HL-60 (cell line): ENCODE measurements around the gene ARHGAP26.

Source experiments
- CTCF ChIP-seq: IDR thresholded peaks from one replicate; pipeline ENCODE4 v1.5.1; 2011; ENCODE audit warnings: low read length, control low read depth, inconsistent platforms; ENCODE audit not compliant: insufficient read depth
- POLR2AphosphoS5 ChIP-seq: IDR thresholded peaks from 2 replicates; pipeline ENCODE4 v1.6.1; 2012; ENCODE audit warnings: low read depth
- SPI1 ChIP-seq: IDR thresholded peaks from 2 replicates; pipeline ENCODE4 v1.6.1; 2012; ENCODE audit warnings: low read depth, mild to moderate bottlenecking, borderline replicate concordance
- TF ChIP-seq, protein P1 (sequence below): IDR thresholded peaks from 2 replicates; pipeline ENCODE4 v1.6.1; 2012; ENCODE audit warnings: low read depth; ENCODE audit not compliant: insufficient replicate concordance

DNA sequence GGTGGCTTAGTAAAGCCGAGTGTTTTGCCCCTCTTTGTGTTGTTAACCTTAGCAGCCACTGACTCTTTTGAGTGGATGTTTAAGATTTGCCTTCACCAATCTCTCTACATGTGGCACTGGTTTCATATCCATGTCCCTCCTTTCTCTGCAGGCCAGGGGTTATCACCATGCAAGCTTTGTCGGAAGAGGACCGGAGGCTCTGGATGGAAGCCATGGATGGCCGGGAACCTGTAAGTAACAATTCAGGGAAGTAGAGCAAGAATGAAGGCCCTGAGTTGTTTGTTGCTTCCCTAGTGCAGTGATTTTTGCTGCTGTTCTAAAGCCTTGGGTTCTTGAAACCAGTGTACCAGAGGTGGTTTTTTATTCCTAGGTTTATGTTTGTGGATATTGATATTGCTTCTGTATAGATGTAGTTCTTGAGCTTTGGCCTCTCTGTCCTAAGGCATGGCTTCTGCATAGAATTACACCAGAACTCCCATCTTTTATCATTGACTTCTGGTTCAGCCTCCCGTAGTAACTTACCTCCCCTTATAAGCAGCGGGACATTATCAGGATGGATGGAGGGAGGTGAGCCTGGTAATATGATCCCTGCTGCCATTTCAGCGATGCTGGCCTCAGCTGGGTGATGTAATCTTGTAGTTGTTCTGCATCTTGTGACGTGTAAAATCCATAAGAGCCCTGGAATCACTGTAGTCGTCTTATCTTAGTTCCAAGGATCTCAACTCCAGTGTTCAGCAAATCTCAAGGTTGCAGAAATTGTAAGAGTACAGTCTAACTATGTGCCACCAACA, 161.9 kb downstream of the ARHGAP26 start:
- TF ChIP-seq CTCF (no peak), POLR2AphosphoS5 (no peak), SPI1 (no peak)
- TF ChIP-seq, protein P1, sequence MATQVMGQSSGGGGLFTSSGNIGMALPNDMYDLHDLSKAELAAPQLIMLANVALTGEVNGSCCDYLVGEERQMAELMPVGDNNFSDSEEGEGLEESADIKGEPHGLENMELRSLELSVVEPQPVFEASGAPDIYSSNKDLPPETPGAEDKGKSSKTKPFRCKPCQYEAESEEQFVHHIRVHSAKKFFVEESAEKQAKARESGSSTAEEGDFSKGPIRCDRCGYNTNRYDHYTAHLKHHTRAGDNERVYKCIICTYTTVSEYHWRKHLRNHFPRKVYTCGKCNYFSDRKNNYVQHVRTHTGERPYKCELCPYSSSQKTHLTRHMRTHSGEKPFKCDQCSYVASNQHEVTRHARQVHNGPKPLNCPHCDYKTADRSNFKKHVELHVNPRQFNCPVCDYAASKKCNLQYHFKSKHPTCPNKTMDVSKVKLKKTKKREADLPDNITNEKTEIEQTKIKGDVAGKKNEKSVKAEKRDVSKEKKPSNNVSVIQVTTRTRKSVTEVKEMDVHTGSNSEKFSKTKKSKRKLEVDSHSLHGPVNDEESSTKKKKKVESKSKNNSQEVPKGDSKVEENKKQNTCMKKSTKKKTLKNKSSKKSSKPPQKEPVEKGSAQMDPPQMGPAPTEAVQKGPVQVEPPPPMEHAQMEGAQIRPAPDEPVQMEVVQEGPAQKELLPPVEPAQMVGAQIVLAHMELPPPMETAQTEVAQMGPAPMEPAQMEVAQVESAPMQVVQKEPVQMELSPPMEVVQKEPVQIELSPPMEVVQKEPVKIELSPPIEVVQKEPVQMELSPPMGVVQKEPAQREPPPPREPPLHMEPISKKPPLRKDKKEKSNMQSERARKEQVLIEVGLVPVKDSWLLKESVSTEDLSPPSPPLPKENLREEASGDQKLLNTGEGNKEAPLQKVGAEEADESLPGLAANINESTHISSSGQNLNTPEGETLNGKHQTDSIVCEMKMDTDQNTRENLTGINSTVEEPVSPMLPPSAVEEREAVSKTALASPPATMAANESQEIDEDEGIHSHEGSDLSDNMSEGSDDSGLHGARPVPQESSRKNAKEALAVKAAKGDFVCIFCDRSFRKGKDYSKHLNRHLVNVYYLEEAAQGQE: no peak
